GM10248 (cell line): ENCODE results near the gene PRKN.

Experiments
- CTCF ChIA-PET: fragments of 300-600 bp; sonication (Branson Sonifier 250); formaldehyde crosslinking; extraction: SDS; loops from one replicate; lab custom pipeline; 2021; ENCODE audit warnings: antibody characterized with exemption; lab: Yijun Ruan, JAX
- POLR2A ChIA-PET: fragments of 350-650 bp; sonication (Branson Sonifier 250); formaldehyde crosslinking; extraction: SDS; loops from one replicate; lab custom pipeline; 2020; ENCODE audit warnings: antibody characterized with exemption; lab: Yijun Ruan, JAX
- DNase-seq: peaks from one replicate; pipeline ENCODE4 v3.0.0; 2012; ENCODE audit errors: extremely low spot score
- CTCF ChIP-seq: IDR thresholded peaks from 2 replicates; pipeline ENCODE4 v1.5.1; 2012; ENCODE audit warnings: mild to moderate bottlenecking, low read depth; ENCODE audit errors: extremely low read depth, missing control alignments, control extremely low read depth

The PRKN gene

DNA sequence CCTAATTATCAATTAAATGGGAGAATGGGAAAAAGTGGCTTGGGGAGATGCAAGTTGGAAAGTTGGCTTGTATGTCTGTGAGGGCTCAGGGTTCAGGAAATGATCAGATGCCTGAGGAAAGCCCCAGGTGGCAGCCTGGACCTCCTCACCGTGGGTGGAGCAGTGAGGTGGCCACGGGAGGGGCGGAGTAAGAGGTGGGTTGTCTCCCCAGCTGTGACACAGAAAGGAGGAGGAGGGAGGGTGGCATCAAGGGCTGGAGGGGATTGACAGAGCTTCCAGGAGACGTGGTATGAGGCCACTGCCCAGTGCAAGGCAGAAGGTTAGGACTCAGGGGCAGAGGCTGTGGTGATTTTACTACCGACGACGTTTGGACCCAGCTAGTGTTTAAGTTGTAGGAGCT lies 672.2 kb downstream of the PRKN start:
- TF ChIP-seq CTCF = no peak
- ChIA-PET POLR2A (no interaction called here), CTCF (no interaction called here)
- DNase-seq = no peak

DNA sequence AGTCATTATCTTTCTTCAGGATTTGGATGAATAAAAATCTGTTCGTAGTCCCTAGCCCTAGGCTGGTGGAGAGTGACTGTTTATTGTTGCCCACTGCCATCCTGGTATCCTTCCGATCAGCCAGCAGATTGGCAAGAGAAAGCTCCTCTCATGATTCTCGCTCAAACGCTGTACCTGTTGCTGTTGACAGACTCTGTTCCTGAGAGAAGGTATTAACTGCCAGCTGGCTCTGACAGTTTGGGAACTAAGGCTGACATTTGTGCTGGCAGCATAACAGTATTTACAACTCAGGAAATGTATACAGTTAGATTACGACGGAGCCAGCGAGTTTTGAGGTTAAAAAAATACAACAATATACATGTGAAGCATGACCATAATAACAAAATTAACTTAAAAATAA lies 674.5 kb downstream of the PRKN start:
- CTCF ChIA-PET = interaction anchor here (1.2 kb wide), 1 partner anchor 11 kb away, joined by 5 read pairs; no protein-coding TSS in a partner anchor
- POLR2A ChIA-PET = no interaction called here
- DNase-seq = no peak
- TF ChIP-seq CTCF = no peak

DNA sequence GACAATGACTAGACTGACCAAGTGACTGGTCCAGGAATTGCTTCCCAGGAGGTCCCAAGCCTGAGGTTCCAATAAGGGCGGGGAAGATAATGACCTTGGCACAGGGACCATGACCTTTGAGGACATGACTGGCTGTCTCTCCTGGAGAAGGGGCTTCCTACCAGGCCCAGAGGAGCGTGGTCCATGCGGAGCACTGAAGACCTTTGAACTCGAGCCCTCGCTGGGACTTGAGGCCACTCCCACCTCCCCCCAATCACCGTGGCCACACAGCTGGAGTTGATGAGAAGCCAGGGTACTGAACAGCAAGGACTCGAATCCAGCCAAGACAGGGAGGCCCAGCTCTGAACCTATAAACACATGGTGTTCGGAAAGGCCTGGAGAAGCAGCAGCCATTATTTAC lies 677.0 kb downstream of the PRKN start:
- TF ChIP-seq CTCF = no peak
- DNase-seq = no peak
- POLR2A ChIA-PET = no interaction called here
- CTCF ChIA-PET = no interaction called here

- no peak for TF ChIP-seq CTCF
- no peak for DNase-seq
- ChIA-PET POLR2A (no interaction called here), CTCF (no interaction called here)
Observed at GRCh38 chr6:162046324-162046723, 681.2 kb downstream of the PRKN start.

GRCh38 chr6:162032620-162033019 lies 694.9 kb downstream of the PRKN start:
- CTCF ChIA-PET = interaction anchor here (1.0 kb wide), 1 partner anchor 8 kb away, joined by 5 read pairs; no protein-coding TSS in a partner anchor
- POLR2A ChIA-PET = no interaction called here
- no peak for TF ChIP-seq CTCF
- no peak for DNase-seq

- DNase-seq = no peak
- CTCF ChIA-PET = no interaction called here
- POLR2A ChIA-PET = no interaction called here
Observed at GRCh38 chr6:162029873-162030576, 697.5 kb downstream of the PRKN start.

More at GRCh38 chr6:162029873-162030576, 697.5 kb downstream of the PRKN start:
- no peak for TF ChIP-seq CTCF
